HFF-Myc (cell line): ENCODE measurements around the gene TSPAN9.
A peak's percentile ranks its signal among the peaks of the same experiment; 100 is the strongest.

Experiments
- DNase-seq: peaks from one replicate; pipeline ENCODE4 v3.0.0-alpha.2; 2011; ENCODE audit warnings: low read depth; ENCODE audit errors: extremely low read depth
- H3K4me3 ChIP-seq: replicated peaks from 2 replicates; pipeline ENCODE4 v1.5.1; 2011; ENCODE audit warnings: low read depth, mild to moderate bottlenecking, control low read depth, low read length
- CTCF ChIP-seq: IDR thresholded peaks from 2 replicates; pipeline ENCODE4 v1.5.1; 2012; ENCODE audit warnings: mild to moderate bottlenecking, low read depth, low read length, control low read depth; ENCODE audit errors: missing control alignments

TSPAN9 gene

GRCh38 chr12:3160081-3160480 is 82.9 kb downstream of the TSPAN9 start:
- H3K4me3 ChIP-seq: no peak overlapping the region
- no peak for TF ChIP-seq CTCF
- no peak for DNase-seq

GRCh38 chr12:3161861-3162260 is 84.7 kb downstream of the TSPAN9 start:
- DNase-seq: no peak
- no peak overlapping the region for H3K4me3 ChIP-seq
- TF ChIP-seq CTCF: no peak

- DNase-seq: no peak
- no peak overlapping the region for H3K4me3 ChIP-seq
- no peak for TF ChIP-seq CTCF
These were observed 87.4 kb downstream of the TSPAN9 start for GRCh38 chr12:3164454-3165077.

- TF ChIP-seq CTCF: no peak
- no peak for DNase-seq
- H3K4me3 ChIP-seq: no peak overlapping the region
These were observed 88.2 kb downstream of the TSPAN9 start for GRCh38 chr12:3165078-3165980.

- DNase-seq: no peak
- H3K4me3 ChIP-seq: no peak overlapping the region
- TF ChIP-seq CTCF: no peak
These were observed 90.5 kb downstream of the TSPAN9 start for GRCh38 chr12:3167636-3168035.

- no peak overlapping the region for H3K4me3 ChIP-seq
- TF ChIP-seq CTCF: no peak
- peak; percentile 81 for DNase-seq
These were observed 91.3 kb downstream of the TSPAN9 start for GRCh38 chr12:3168223-3169221.
